Neural cell (in vitro differentiated cells): ENCODE results near the gene OTOG.

Source experiments
- EZH2 ChIP-seq: fragments of 200-600, 300-800 bp; shearing (Covaris generic), sonication (generic); IDR thresholded peaks from 2 replicates; pipeline ENCODE4 v1.6.1; 2014; ENCODE audit warnings: antibody characterized with exemption, low read length, borderline replicate concordance, mild to moderate bottlenecking; ENCODE audit not compliant: insufficient read depth, poor library complexity, severe bottlenecking
- POLR2AphosphoS5 ChIP-seq: IDR thresholded peaks from 2 replicates; pipeline ENCODE4 v1.6.1; 2012
- RAD21 ChIP-seq: fragments of 450-650 bp; conservative IDR thresholded peaks from 2 replicates; pipeline ENCODE4 v1.6.1; 2014; ENCODE audit warnings: antibody characterized with exemption, mild to moderate bottlenecking, moderate library complexity
- TAF1 ChIP-seq: IDR thresholded peaks from 2 replicates; pipeline ENCODE4 v1.6.1; 2012; ENCODE audit warnings: low read depth
- TF ChIP-seq, protein P1 (sequence below): fragments of 450-650 bp; IDR thresholded peaks from 2 replicates; pipeline ENCODE4 v1.5.1; 2014; ENCODE audit warnings: antibody characterized with exemption, mild to moderate bottlenecking, moderate library complexity; ENCODE audit not compliant: poor library complexity, severe bottlenecking

DNA sequence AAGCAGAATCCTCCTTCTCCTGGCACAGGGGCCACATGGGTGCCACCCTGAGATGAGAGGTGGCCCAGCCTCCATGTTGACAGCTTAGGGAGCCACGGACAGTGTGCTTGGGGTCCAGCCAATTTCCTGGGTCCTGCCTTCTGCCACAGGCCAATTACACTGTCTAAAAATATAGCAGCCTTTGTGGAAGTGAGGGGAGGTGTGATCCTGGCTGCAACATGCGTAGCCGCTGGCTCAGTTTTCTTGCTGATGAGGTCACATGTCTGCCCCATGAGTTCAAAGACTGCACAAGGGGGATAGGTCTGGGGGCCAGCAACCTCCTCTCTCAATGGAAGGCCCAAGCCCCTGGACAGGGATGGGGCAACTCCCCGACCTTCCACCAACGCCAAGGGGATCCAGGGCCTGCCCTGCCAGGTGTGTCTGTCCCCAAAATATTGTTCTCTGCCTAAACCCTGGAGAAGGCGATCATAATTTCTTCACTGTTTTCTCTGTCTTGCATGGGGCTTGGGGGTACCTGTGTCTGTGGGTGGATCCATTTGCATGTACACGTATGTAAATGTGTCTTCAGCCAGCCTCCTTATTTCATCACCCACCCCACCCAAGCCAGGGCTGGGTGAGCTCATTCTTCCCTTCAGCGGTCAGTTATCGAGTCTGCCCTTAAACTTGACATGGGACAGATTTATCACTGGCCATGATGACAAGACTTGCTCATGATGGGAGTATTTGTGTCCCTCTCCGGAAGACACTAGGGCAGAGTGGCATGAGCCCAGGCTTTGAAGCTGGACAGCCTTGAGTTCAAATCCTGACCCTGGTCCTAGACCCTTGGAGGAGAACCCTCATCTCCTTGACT, 59.4 kb downstream of the OTOG start:
- TF ChIP-seq, protein P1, sequence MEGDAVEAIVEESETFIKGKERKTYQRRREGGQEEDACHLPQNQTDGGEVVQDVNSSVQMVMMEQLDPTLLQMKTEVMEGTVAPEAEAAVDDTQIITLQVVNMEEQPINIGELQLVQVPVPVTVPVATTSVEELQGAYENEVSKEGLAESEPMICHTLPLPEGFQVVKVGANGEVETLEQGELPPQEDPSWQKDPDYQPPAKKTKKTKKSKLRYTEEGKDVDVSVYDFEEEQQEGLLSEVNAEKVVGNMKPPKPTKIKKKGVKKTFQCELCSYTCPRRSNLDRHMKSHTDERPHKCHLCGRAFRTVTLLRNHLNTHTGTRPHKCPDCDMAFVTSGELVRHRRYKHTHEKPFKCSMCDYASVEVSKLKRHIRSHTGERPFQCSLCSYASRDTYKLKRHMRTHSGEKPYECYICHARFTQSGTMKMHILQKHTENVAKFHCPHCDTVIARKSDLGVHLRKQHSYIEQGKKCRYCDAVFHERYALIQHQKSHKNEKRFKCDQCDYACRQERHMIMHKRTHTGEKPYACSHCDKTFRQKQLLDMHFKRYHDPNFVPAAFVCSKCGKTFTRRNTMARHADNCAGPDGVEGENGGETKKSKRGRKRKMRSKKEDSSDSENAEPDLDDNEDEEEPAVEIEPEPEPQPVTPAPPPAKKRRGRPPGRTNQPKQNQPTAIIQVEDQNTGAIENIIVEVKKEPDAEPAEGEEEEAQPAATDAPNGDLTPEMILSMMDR: no peak
- TF ChIP-seq EZH2 (no peak), TAF1 (no peak), POLR2AphosphoS5 (no peak), RAD21 (no peak)
